Heart right ventricle (tissue), 16 donors: ENCODE measurements around the gene PKHD1. TPM values are rescaled to one million over a fixed set of nuclear protein-coding genes. Genes with fewer than 3 reads are reported as not detected.

Experiments
- ATAC-seq, 8 donors: fragments of 200-7000 bp; cut with Tn5 transposase; one replicate each; pipeline ENCODE4 v1.9.1; 2020; ENCODE audit warnings: mild to moderate bottlenecking in 8 of 8, moderate library complexity in 8 of 8, moderate number of reproducible peaks in 1 of 8
- DNase-seq, 2 donors: peaks; one replicate each; pipeline ENCODE4 v3.0.0-alpha.2; 2020
- H3K27ac ChIP-seq, 10 donors: fragments of 200-600 bp; sonication (generic) in 2 of 10; one replicate each; pipeline versions ENCODE4 v1.5.0 to v1.8.0; 2020 to 2022; ENCODE audit warnings: mild to moderate bottlenecking in 3 of 10
- H3K27me3 ChIP-seq, 7 donors: fragments of 200-600 bp; one replicate each; pipeline ENCODE4 v1.8.0; 2021 to 2022; ENCODE audit warnings: mild to moderate bottlenecking in 2 of 7
- H3K36me3 ChIP-seq, 9 donors: fragments of 200-600 bp; sonication (generic) in 1 of 9; one replicate each; pipeline versions ENCODE4 v1.5.0 to v1.8.0; 2020 to 2022; ENCODE audit warnings: mild to moderate bottlenecking in 2 of 9
- H3K4me1 ChIP-seq, 9 donors: fragments of 200-600 bp; sonication (generic) in 1 of 9; one replicate each; pipeline versions ENCODE4 v1.5.0 to v1.8.0; 2020 to 2022; ENCODE audit warnings: mild to moderate bottlenecking in 4 of 9
- H3K4me3 ChIP-seq, 10 donors: fragments of 200-600 bp; sonication (generic) in 2 of 10; one replicate each; pipeline versions ENCODE4 v1.5.0 to v1.8.0; 2020 to 2022; ENCODE audit warnings: mild to moderate bottlenecking in 7 of 10, moderate library complexity in 2 of 10
- H3K9me3 ChIP-seq, 11 donors: fragments of 200-600 bp in 10 of 11; sonication (generic) in 2 of 11; one replicate each; pipeline versions ENCODE4 v1.5.0 to v1.8.0; 2013 to 2022; ENCODE audit warnings: mild to moderate bottlenecking in 2 of 11, control low read depth in 1 of 11, moderate library complexity in 1 of 11
- WGBS, 2 donors: extraction: QIAGEN DNeasy Blood & Tissue Kit; methylation state at CpG; one replicate each; pipeline ENCODE4 v1.1.7; 2013; ENCODE audit warnings: inconsistent platforms in 1 of 2; 5-methylcytosine and 5-hydroxymethylcytosine counted together
- intact Hi-C, 10 donors: fragments of 100-400 bp; cut with DNase I; formaldehyde crosslinking; loops; one replicate each; pipeline versions ENCODE4 v1.11.1 to v1.14.2; 2022
- polyA plus RNA-seq, 2 donors: library from polyadenylated mRNA; stranded (reverse); fragments of 200-250 nt; gene quantifications; one replicate each; pipeline ENCODE4 v1.2.3, GENCODE V29; 2013
- total RNA-seq, 10 donors: library from RNA; stranded (reverse); fragmentation: NEBNext Ultra II Directional in 3 of 10; extraction: Animal tissue kit (Norgen Biotek cat#: 25700) in 3 of 10; gene quantifications; one replicate each; pipeline versions ENCODE4 v1.2.1 to v1.2.4, GENCODE V29; 2021 to 2023
- TF ChIP-seq, protein P1 (sequence below), 9 donors: fragments of 200-600 bp; sonication (generic) in 2 of 9; IDR thresholded peaks; one replicate each; pipeline versions ENCODE4 v1.5.0 to v1.8.0; 2021 to 2022; ENCODE audit warnings: antibody characterized with exemption in 9 of 9, mild to moderate bottlenecking in 5 of 9, moderate library complexity in 1 of 9
- donor health status: Arrhythmogenic right ventricular cardiomyopathy.
- donor health status: ischemic (EF 13 %, LVEDD 7.1; RV severe dilation, severe dysfunction).
- donor health status: healthy with polysubstance abuse.
- donor health status: DM: no; HTN: yes; CAD: no.
- donor health status: DM: no; HTN: no; CAD: no.
- donor health status: ischemic (EF 25% LVEDD 6.9; RV normal size, moderate dysfunction).
- donor health status: ischemic (EF 25% LVEDD 5.7; RV mildly dilated, moderate dysfunction).
- donor health status: healthy.
- donor health status: DM: yes; HTN: yes; CAD: no.
- donor health status: Ischemic cardiomyopathy.
- donor health status: ischemic (EF 35%, LVEDD 5.7; RV mildly dilated, moderate dysfunction).
- donor health status: nonischemic (EF 11% LVEDD 7.7; RV severe dilation, severe dysfunction).
- donor health status: DM: yes; HTN: yes; CAD: no.
- donor health status: PGD.
- donor health status: ischemic (EF 29% LVEDD 5.4; RV normal size, mild dysfunction).
- donor health status: nonischemic (EF 23%, LVEDD 6.1; RV moderate dilation, normal function).

PKHD1 gene
- total and polyA plus RNA-seq, 12 donors = under 0.01 to 0.07 (median 0.02) TPM; not detected in 7

DNA sequence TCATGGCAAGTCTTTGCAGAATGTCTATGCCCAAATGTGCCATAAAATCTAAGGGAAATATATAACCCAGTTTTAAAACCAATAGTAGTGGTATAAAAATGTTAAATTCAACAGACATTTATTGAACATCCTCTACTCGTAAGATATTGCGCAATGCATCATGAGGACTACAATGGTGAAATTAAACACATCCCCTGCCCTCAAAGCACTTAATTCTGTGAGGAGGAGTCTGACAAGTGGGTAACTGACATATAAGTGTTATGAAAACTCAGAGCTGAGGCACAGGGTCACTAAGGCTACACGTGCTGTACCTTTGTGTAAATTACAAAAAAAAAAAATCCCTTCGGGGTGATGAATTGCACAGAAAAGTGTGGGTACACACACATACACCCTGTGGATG is 6.2 kb downstream of the PKHD1 start:
- Histone ChIP-seq H3K27me3 (peaks cover 0 to 40% (median 0%) of the 10 kb centered on the region in 7 donors), H3K9me3 (no peaks in the 10 kb centered on the region), H3K4me1 (no peaks in the 10 kb centered on the region), H3K4me3 (no peak overlapping the region), H3K36me3 (no peaks in the 10 kb centered on the region), H3K27ac (no peak overlapping the region)
- DNase-seq (no peak), ATAC-seq (no peak)
- intact Hi-C loops = no loop called here
- TF ChIP-seq, protein P1, sequence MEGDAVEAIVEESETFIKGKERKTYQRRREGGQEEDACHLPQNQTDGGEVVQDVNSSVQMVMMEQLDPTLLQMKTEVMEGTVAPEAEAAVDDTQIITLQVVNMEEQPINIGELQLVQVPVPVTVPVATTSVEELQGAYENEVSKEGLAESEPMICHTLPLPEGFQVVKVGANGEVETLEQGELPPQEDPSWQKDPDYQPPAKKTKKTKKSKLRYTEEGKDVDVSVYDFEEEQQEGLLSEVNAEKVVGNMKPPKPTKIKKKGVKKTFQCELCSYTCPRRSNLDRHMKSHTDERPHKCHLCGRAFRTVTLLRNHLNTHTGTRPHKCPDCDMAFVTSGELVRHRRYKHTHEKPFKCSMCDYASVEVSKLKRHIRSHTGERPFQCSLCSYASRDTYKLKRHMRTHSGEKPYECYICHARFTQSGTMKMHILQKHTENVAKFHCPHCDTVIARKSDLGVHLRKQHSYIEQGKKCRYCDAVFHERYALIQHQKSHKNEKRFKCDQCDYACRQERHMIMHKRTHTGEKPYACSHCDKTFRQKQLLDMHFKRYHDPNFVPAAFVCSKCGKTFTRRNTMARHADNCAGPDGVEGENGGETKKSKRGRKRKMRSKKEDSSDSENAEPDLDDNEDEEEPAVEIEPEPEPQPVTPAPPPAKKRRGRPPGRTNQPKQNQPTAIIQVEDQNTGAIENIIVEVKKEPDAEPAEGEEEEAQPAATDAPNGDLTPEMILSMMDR (IDR thresholded peaks at IDR 0.05) = no peak
- 82 to 85% methylated on average over 4 of the region's 4 CpGs for WGBS, 2 donors

DNA sequence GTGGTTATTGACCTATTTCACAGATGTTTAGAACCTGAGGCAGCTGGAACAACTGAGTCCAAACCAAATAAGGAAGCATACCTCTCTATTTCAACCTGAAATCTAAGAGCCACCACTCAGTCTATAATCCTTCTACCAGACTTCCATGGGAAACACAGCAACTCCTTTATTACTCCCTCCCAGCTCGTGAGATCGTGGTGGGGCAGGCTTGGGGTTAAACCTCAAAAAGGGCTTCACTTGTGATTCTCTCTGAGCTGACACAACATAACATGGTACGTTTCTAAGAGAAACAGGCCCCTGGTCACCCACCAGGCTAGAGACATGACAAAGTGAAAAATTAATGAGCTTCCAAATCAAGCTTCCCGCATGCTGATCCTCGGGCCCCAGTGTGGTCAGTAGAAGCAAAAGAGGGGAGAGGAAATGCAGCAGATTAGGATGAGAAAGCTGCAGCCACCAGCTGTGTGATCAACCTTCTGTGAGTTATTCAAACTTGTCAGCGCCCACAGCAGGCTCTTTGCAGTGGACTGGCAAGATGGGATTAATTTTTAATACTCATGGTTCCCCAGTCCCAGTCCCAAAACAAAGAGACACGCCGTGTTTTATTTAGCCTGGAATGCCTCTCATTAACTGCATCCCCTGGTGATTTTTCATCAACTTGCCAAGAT is 9.3 kb downstream of the PKHD1 start:
- Histone ChIP-seq H3K36me3 (no peaks in the 10 kb centered on the region), H3K9me3 (no peaks in the 10 kb centered on the region), H3K27me3 (peaks cover 0 to 60% (median 0%) of the 10 kb centered on the region in 7 donors), H3K4me3 (no peak overlapping the region), H3K27ac (no peak overlapping the region), H3K4me1 (no peaks in the 10 kb centered on the region)
- DNase-seq (no peak), ATAC-seq (no peak)
- 35% methylated on average over 8 of the region's 8 CpGs for WGBS, 2 donors
- TF ChIP-seq, protein P1 (IDR thresholded peaks at IDR 0.05) = no peak
- intact Hi-C loops = no loop called here

DNA sequence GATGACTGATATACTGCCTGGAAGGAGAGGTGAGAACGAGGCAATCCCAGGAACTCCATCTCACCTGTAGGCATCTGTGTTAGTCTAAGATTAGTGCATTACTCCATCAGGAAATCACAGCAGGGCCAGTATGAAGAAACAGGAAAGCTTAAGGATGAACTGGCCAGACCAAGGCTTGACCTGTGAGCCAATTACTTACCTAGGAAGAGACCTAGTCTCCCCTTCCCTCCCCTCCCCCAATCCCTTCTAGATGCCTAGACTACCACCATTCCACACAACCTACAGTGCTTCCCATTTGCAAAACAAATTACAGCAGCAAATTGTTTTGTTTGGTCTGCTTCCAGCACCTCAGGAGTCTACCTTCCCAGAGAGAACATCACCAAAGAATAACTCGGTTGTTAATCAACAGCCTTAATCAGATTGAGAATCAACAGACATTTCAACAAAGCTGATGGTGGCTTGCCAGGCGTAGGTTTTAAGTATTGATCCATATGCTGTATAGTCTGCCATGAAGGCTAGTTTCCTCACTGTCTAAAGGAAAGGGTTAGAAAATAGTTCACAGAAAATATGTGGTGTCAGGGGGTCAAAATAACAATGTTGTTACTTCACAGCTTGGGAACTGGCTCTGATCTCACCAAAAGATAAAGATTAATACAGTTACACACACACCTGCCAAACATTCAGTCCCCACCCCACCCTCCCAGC is 10.1 kb downstream of the PKHD1 start:
- intact Hi-C loops = no loop called here
- H3K4me3 ChIP-seq = no peak overlapping the region

DNA sequence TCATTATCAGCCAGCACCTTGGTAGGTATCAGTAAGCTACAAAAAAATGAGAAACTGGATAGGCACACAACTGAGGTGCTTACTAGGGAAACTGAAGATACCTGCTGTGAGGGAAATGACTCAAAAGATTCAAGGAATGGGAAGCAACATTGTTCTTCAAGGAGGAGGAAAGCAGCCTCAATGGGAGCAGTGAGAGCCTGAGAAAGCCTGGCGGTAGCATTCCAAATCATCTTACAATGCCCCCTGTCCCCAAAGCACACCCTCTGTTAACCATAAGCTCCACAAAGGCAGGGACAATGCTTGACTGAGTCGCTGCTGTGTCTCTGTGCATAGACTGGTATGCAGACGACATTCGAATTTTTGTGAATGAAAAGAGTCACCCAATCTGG is 10.6 kb downstream of the PKHD1 start:
- Histone ChIP-seq H3K9me3 (no peaks in the 10 kb centered on the region), H3K27ac (no peak overlapping the region), H3K36me3 (no peaks in the 10 kb centered on the region), H3K4me1 (no peaks in the 10 kb centered on the region), H3K4me3 (no peak overlapping the region), H3K27me3 (peaks cover 0 to 64% (median 0%) of the 10 kb centered on the region in 7 donors)
- DNase-seq = no peak
- TF ChIP-seq, protein P1 (IDR thresholded peaks at IDR 0.05) = no peak
- 25 to 31% methylated on average over 4 of the region's 4 CpGs for WGBS, 2 donors
- intact Hi-C loops = no loop called here
- no peak for ATAC-seq

More for the DNA sequence above, 10.1 kb downstream of the PKHD1 start:
- Histone ChIP-seq H3K36me3 (no peaks in the 10 kb centered on the region), H3K27me3 (peaks cover 0 to 61% (median 0%) of the 10 kb centered on the region in 7 donors), H3K9me3 (no peaks in the 10 kb centered on the region), H3K4me1 (no peaks in the 10 kb centered on the region), H3K27ac (no peak overlapping the region)
- no peak for ATAC-seq
- TF ChIP-seq, protein P1 (IDR thresholded peaks at IDR 0.05) = no peak
- DNase-seq = no peak
- WGBS, 2 donors = 28 to 29% methylated on average over 3 of the region's 3 CpGs
